ENCODE measurements around the gene TMEM267.

The TMEM267 gene

GRCh38 chr5:43420241-43420640 is 63.4 kb downstream of the TMEM267 start:
- Histone ChIP-seq H3K9ac (ENCODE audit: insufficient read length) (no peak overlapping the region), H3K4me3 (no peak overlapping the region), H3K36me3 (ENCODE audit: insufficient read depth, low read length) (no peaks in the 10 kb centered on the region), H3K27ac (no peak overlapping the region), H3K9me3 (ENCODE audit: low read depth, low read length) (no peaks in the 10 kb centered on the region)
- no peak for TF ChIP-seq EZH2 (IDR thresholded peaks at IDR 0.05)
- no peak for TF ChIP-seq FOXP2 (optimal IDR thresholded peaks at IDR 0.05; ENCODE audit: control extremely low read depth, extremely low read length, insufficient read depth)
- no peak for TF ChIP-seq POLR2AphosphoS5 (IDR thresholded peaks at IDR 0.05; ENCODE audit: borderline replicate concordance, low read depth, low read length)
- no peak for DNase-seq (ENCODE audit: low read depth, low spot score)

- Histone ChIP-seq H3K9me3 (ENCODE audit: low read depth, low read length) (no peaks in the 10 kb centered on the region), H3K36me3 (ENCODE audit: insufficient read depth, low read length) (no peaks in the 10 kb centered on the region), H3K27ac (no peak overlapping the region), H3K4me3 (no peak overlapping the region), H3K9ac (ENCODE audit: insufficient read length) (no peak overlapping the region)
- TF ChIP-seq FOXP2 (optimal IDR thresholded peaks at IDR 0.05; ENCODE audit: control extremely low read depth, extremely low read length, insufficient read depth) (no peak), EZH2 (IDR thresholded peaks at IDR 0.05) (no peak), POLR2AphosphoS5 (IDR thresholded peaks at IDR 0.05; ENCODE audit: borderline replicate concordance, low read depth, low read length) (no peak)
- DNase-seq (ENCODE audit: low read depth, low spot score): no peak
These were observed 65.1 kb downstream of the TMEM267 start for GRCh38 chr5:43418561-43418960.

- Histone ChIP-seq H3K27ac (no peak overlapping the region), H3K4me3 (no peak overlapping the region), H3K9me3 (ENCODE audit: low read depth, low read length) (no peaks in the 10 kb centered on the region), H3K36me3 (ENCODE audit: insufficient read depth, low read length) (no peaks in the 10 kb centered on the region), H3K9ac (ENCODE audit: insufficient read length) (no peak overlapping the region)
- TF ChIP-seq FOXP2 (optimal IDR thresholded peaks at IDR 0.05; ENCODE audit: control extremely low read depth, extremely low read length, insufficient read depth): no peak
- no peak for TF ChIP-seq EZH2 (IDR thresholded peaks at IDR 0.05)
- no peak for TF ChIP-seq POLR2AphosphoS5 (IDR thresholded peaks at IDR 0.05; ENCODE audit: borderline replicate concordance, low read depth, low read length)
- DNase-seq (ENCODE audit: low read depth, low spot score): no peak
These were observed 66.8 kb downstream of the TMEM267 start for GRCh38 chr5:43416803-43417394.

GRCh38 chr5:43415935-43416802 is 67.5 kb downstream of the TMEM267 start:
- no peaks in the 10 kb centered on the region for H3K9me3 ChIP-seq (ENCODE audit: low read depth, low read length)

GRCh38 chr5:43413966-43414365 is 69.7 kb downstream of the TMEM267 start:
- no peak for DNase-seq (ENCODE audit: low read depth, low spot score)
- Histone ChIP-seq H3K9ac (ENCODE audit: insufficient read length) (no peak overlapping the region), H3K9me3 (ENCODE audit: low read depth, low read length) (no peaks in the 10 kb centered on the region), H3K36me3 (ENCODE audit: insufficient read depth, low read length) (no peaks in the 10 kb centered on the region), H3K27ac (no peak overlapping the region), H3K4me3 (no peak overlapping the region)
- TF ChIP-seq FOXP2 (optimal IDR thresholded peaks at IDR 0.05; ENCODE audit: control extremely low read depth, extremely low read length, insufficient read depth) (no peak), EZH2 (IDR thresholded peaks at IDR 0.05) (no peak), POLR2AphosphoS5 (IDR thresholded peaks at IDR 0.05; ENCODE audit: borderline replicate concordance, low read depth, low read length) (no peak)

More at GRCh38 chr5:43415935-43416802, 67.5 kb downstream of the TMEM267 start:
- H3K9ac ChIP-seq (ENCODE audit: insufficient read length): no peak overlapping the region
- no peak overlapping the region for H3K27ac ChIP-seq
- DNase-seq (ENCODE audit: low read depth, low spot score): no peak
- H3K36me3 ChIP-seq (ENCODE audit: insufficient read depth, low read length): no peaks in the 10 kb centered on the region
- TF ChIP-seq FOXP2 (optimal IDR thresholded peaks at IDR 0.05; ENCODE audit: control extremely low read depth, extremely low read length, insufficient read depth) (no peak), POLR2AphosphoS5 (IDR thresholded peaks at IDR 0.05; ENCODE audit: borderline replicate concordance, low read depth, low read length) (no peak)
- no peak overlapping the region for H3K4me3 ChIP-seq

GRCh38 chr5:43412644-43413043 is 71.0 kb downstream of the TMEM267 start:
- H3K9me3 ChIP-seq (ENCODE audit: low read depth, low read length): no peaks in the 10 kb centered on the region
- H3K27ac ChIP-seq: no peak overlapping the region
- no peak overlapping the region for H3K9ac ChIP-seq (ENCODE audit: insufficient read length)
- no peaks in the 10 kb centered on the region for H3K36me3 ChIP-seq (ENCODE audit: insufficient read depth, low read length)
- no peak for DNase-seq (ENCODE audit: low read depth, low spot score)
- no peak for TF ChIP-seq POLR2AphosphoS5 (IDR thresholded peaks at IDR 0.05; ENCODE audit: borderline replicate concordance, low read depth, low read length)
- TF ChIP-seq EZH2 (IDR thresholded peaks at IDR 0.05): no peak
- no peak for TF ChIP-seq FOXP2 (optimal IDR thresholded peaks at IDR 0.05; ENCODE audit: control extremely low read depth, extremely low read length, insufficient read depth)
- no peak overlapping the region for H3K4me3 ChIP-seq

- no peaks in the 10 kb centered on the region for H3K36me3 ChIP-seq (ENCODE audit: insufficient read depth, low read length)
- TF ChIP-seq FOXP2 (optimal IDR thresholded peaks at IDR 0.05; ENCODE audit: control extremely low read depth, extremely low read length, insufficient read depth) (no peak), POLR2AphosphoS5 (IDR thresholded peaks at IDR 0.05; ENCODE audit: borderline replicate concordance, low read depth, low read length) (no peak), EZH2 (IDR thresholded peaks at IDR 0.05) (no peak)
- no peak within 1 kb of the TSS for H3K27ac ChIP-seq
- no peak within 1 kb of the TSS for H3K4me3 ChIP-seq
- no peak for DNase-seq (ENCODE audit: low read depth, low spot score)
- H3K9me3 ChIP-seq (ENCODE audit: low read depth, low read length): no peaks in the 10 kb centered on the region
- H3K9ac ChIP-seq (ENCODE audit: insufficient read length): no peak within 1 kb of the TSS
These were observed 71.5 kb downstream of the TMEM267 start, which contains the start of gene CCL28 for GRCh38 chr5:43412156-43412555. CCL28 (minus strand) TSS chr5:43412391; CDS start chr5:43412316, 75 bp downstream.

GRCh38 chr5:43411495-43411894 is 72.2 kb downstream of the TMEM267 start:
- Histone ChIP-seq H3K27ac (no peak overlapping the region), H3K36me3 (ENCODE audit: insufficient read depth, low read length) (no peaks in the 10 kb centered on the region), H3K9me3 (ENCODE audit: low read depth, low read length) (no peaks in the 10 kb centered on the region), H3K4me3 (no peak overlapping the region), H3K9ac (ENCODE audit: insufficient read length) (no peak overlapping the region)
- no peak for DNase-seq (ENCODE audit: low read depth, low spot score)
- TF ChIP-seq EZH2 (IDR thresholded peaks at IDR 0.05) (no peak), FOXP2 (optimal IDR thresholded peaks at IDR 0.05; ENCODE audit: control extremely low read depth, extremely low read length, insufficient read depth) (no peak), POLR2AphosphoS5 (IDR thresholded peaks at IDR 0.05; ENCODE audit: borderline replicate concordance, low read depth, low read length) (no peak)
